IPS-11a (cell line): ENCODE data around the gene LMO4.

Experiments
- H3K4me3 ChIP-seq: one replicate; pipeline ENCODE4 v1.5.1; 2013; ENCODE audit warnings: low read depth, low read length, control low read depth

LMO4 gene

GRCh38 chr1:87356591-87356990 lies 27.9 kb downstream of the LMO4 start:
- no peak overlapping the region for H3K4me3 ChIP-seq

GRCh38 chr1:87358219-87358618 lies 29.5 kb downstream of the LMO4 start:
- H3K4me3 ChIP-seq: no peak overlapping the region

DNA sequence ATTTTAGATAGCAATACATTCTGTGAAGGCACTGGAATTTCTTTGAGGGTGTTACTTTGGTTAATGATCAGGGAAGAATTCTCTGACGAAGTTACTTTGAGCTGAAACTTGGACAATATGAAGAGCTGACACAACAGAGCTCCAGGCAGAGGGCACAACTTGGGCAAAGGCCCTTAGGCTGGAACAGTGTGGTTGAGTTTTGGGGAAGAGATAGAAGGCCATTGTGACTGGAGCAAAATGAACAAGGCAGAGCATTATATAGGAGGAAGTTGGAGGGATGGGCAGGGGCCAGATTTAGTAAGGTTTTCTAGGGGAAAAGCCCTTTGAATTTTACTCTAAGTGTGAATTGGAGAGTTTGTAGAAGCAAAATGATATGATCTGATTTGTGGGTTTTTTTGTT lies 30.9 kb downstream of the LMO4 start:
- no peak overlapping the region for H3K4me3 ChIP-seq

DNA sequence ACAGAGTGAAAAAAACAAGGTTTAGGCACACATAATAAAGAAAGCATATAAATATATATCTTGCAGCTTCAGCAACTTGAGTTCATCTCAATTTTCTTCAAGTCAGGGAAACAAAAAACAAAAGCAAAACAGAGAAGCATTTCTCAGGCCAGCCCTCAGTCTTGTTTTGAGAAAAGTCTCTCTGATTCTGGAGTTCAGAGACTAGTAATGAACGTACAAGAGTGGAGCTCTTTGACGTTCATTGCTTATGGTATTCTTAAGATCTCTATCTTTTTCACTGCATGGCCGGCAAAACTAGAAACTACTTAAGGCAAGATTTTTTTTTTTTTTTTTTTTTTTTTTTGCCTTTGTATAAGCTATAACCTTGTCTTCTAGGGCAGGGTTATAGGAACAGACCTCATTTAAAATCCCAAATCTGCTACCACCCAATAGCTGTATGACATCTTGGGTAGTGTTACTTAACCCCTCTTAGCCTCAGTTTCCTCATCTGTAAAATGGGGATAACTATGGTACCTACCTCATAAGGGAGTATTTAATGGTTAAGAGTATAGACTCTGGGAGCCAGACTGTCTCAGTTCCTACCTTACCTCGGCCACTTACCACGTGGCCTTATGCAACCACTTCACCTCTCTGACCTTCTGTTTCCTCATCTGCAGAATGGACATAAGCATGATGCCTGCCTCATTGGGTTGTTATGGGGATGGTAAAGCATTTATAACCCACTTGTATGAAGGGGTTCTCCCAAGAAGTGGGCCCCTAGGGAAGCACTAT lies 33.6 kb downstream of the LMO4 start:
- H3K4me3 ChIP-seq: no peak overlapping the region

DNA sequence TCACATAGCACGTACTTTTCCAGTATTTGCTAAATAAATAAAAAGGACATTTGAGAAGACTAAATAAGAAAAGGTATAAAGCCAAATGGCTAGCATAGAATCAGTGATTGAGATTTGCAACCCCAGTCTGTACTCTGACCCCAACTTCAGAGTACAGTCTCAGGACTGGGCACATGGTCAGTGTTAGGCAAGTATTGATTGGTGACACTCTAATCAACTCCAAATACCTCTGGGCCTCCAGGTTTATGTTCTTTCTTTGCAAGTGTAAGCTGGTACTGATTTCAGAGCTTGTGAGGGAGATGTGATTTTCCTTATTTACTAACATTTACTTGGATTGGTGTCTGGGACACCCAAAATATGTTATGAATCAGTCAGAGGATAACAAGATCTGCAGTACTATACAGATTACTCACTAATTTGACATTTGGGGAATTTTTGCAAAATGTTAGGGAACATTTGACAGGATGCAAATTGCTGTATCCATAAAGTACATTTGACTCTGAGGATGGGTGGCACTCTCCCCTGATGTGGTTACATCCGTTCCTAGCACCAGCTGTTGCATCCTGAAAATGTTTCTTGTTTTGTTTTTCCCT lies 34.2 kb downstream of the LMO4 start:
- no peak overlapping the region for H3K4me3 ChIP-seq

GRCh38 chr1:87367549-87367948 lies 38.9 kb downstream of the LMO4 start:
- H3K4me3 ChIP-seq: no peak overlapping the region

DNA sequence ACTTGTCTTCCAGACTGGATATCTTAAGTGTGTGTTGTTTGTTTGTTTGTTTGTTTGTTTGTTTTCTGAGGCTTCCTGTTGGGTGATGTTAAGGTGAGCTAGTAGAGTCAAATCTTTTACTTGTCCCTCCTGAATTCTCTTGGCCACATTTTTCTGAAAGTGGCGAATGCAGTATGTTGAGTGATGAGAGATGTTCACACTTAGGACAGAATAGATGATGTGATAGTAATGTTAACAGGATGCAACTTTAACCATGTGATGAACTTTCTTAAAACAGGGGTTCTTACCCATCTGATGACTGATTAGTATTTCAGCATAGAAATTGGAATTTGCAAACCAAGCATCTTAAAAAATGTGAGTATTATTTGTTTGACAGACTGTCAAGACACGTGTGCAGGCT lies 40.2 kb downstream of the LMO4 start:
- no peak overlapping the region for H3K4me3 ChIP-seq

GRCh38 chr1:87369736-87370478 lies 41.2 kb downstream of the LMO4 start:
- H3K4me3 ChIP-seq: no peak overlapping the region

GRCh38 chr1:87370544-87370943 lies 41.9 kb downstream of the LMO4 start:
- no peak overlapping the region for H3K4me3 ChIP-seq

GRCh38 chr1:87379306-87379705 lies 50.6 kb downstream of the LMO4 start:
- H3K4me3 ChIP-seq: no peak overlapping the region

GRCh38 chr1:87386217-87386790 lies 57.6 kb downstream of the LMO4 start:
- no peak overlapping the region for H3K4me3 ChIP-seq

- H3K4me3 ChIP-seq: no peak overlapping the region
Observed at GRCh38 chr1:87388411-87388810, 59.7 kb downstream of the LMO4 start.

GRCh38 chr1:87389011-87389410 lies 60.3 kb downstream of the LMO4 start:
- H3K4me3 ChIP-seq: no peak overlapping the region

GRCh38 chr1:87389546-87389945 lies 60.9 kb downstream of the LMO4 start:
- no peak overlapping the region for H3K4me3 ChIP-seq

- no peak overlapping the region for H3K4me3 ChIP-seq
Observed at GRCh38 chr1:87392248-87393192, 63.8 kb downstream of the LMO4 start.

DNA sequence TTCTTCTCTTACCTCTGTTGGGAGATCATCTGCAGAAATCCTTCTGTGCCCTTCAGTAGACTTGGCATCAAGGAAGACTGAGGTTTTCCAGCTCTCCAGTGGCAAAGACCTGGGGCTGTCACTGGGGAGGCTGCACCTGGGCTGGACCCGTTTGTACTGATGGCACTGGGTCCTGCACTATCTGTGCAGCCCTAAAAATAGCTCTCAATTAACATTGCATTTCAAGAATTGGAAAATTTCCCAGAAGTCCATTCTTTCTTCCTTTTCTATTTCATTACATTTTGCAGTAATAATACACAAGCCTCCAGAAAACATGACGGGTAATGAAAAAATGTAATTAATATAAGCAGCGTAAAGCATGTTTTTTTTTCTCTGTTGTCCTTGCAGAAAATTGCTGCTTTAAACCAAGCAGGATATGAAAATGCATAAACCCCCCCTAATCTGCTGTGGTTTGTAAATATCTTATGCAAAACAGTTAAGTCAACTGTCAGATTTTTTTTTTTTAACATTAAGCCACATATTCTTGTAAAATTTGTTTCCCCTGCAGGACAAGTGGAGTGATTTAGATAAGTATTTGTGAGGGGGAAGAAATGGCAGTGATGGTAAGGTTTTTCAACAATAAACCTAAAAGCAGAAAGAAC lies 64.9 kb downstream of the LMO4 start:
- no peak overlapping the region for H3K4me3 ChIP-seq

DNA sequence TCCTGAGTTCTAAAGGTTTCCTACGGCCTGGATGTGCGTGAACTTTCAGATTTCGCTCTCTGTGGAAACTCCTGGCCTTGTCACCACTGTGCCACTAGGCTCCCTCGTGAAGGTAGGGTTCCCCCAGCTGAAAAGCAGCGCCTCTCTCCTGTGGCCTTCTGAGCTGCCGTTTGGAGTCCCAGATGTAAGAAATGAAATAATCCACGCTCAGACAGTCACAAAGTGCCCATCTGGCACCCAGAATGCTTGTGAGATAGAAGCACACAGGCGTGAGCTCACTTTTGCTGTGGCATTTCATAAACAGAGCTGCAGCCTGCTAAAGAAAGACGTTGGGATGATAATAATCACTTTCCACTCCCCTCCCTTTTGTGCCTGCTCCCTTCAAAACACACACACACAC lies 65.8 kb downstream of the LMO4 start:
- H3K4me3 ChIP-seq: no peak overlapping the region

GRCh38 chr1:87394982-87395381 lies 66.3 kb downstream of the LMO4 start:
- H3K4me3 ChIP-seq: no peak overlapping the region
